HG03469 (cell line): Measurements from ENCODE around the gene MTMR11.

Experiments used
- ATAC-seq: cut with Tn5 transposase; IDR thresholded peaks from one replicate; pipeline ENCODE4 v1.9.1; 2021; ENCODE audit warnings: mild to moderate bottlenecking, moderate library complexity, moderate number of reproducible peaks; ENCODE audit not compliant: unreplicated experiment

MTMR11 gene

DNA sequence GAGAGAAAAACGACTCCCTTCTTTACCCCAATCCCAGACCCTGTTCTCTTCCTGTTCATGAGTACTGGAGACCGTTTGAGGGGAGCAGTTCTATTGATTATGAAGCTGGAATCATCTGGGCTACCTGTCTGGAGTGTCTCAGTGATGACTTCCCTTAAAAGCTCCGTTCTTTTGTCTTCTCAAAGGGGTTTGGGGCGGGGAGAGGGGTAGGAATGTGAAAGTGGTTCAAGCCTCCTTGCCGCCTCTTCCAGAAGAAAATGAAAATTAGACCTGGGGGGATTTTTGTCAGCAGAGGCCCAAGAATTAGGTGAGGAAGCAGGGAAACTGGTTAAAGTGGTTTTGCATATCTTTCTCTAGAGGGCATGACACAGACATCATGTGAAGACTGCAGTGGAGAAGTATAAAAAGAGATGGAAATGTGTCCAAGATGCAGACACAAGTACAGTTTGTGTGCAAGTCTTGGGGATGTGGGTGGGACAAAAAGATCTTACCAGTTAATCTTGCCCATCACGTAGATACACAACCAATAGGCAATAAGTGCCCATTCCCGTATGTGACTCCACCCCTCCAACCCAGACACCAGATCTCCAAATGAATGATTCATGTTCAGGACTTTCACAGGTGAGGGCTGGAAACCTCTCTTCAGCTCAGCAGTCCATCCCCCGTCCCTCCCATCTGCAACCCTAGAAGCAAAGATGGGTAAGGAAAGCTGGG is 470 bp upstream of the MTMR11 start:
- ATAC-seq = no peak

DNA sequence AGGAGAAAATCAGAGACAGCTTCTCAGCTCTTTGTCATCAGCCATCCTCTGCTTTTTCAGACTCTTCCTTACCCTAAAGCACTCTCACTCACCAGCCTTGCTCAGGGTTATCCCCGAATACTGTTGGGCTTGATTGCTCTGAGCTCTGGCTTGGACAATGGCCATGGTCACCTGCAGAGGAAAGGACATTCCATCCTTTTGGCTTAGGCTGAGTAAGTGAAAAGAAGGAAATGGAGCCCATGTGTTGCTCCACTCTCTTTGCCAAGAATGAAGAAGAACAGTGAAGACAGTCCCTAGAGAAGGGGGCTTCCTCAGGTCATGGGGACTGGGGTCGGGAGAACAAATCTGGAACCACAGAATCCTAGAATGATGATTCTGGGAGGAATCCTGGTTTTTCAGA is 2.3 kb downstream of the MTMR11 start:
- no peak for ATAC-seq

GRCh38 chr1:149933208-149933607 is 3.5 kb downstream of the MTMR11 start:
- no peak for ATAC-seq

GRCh38 chr1:149932474-149932873 is 4.2 kb downstream of the MTMR11 start:
- no peak for ATAC-seq

DNA sequence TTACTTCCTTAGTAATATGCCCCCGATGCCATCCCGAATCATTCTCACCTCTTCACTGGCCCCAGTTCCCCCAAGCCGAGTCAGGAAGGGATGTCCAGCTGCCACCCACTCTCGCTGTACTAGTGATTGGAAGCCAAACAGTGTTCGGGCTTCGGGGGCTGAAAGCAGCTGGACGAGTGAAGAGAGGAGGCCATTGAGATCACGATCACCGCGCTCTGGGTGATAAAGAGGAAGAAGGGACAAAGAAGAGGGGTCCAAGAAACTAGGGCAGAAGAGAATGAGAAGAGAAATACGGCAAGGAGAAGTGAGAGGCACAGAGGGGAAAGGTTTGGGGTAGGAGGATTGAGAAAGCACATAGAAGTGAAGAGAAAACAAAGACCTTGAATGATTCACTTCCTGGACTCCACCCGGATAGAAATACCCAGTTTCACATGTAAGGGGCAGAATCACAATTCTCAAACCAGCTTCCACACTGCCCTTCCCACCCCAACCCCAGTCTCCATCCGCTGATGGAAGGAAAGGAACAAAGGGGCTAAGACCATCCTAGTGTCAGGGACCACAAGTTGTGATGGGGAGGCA is 5.4 kb downstream of the MTMR11 start:
- no peak for ATAC-seq

- no peak for ATAC-seq
These were observed 6.8 kb downstream of the MTMR11 start for GRCh38 chr1:149929856-149930255.

DNA sequence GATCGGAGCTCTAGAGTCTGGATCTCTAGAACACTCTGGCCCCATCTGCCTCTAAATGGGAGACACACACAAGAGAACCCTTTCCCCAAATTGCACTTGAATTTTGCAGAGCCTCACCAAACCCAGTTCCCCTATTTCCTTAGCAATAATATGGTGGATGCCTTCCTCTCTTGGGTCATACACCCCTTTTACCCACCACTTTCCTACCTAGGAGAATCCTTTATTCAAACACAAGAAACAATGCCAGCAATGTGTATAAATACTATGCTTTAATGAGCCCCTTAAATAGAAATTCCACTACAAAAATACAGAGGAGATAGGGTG is 8.3 kb downstream of the MTMR11 start:
- ATAC-seq = no peak

- ATAC-seq = peak; percentile 77
These were observed 8.9 kb downstream of the MTMR11 start, which contains the start of gene SF3B4 for GRCh38 chr1:149927563-149928400. SF3B4 (minus strand) TSS chr1:149927803; CDS start chr1:149927759, 44 bp downstream.

GRCh38 chr1:149927056-149927562 is 9.6 kb downstream of the MTMR11 start:
- no peak for ATAC-seq

- ATAC-seq = no peak
These were observed 10.4 kb downstream of the MTMR11 start for GRCh38 chr1:149926296-149926695.

DNA sequence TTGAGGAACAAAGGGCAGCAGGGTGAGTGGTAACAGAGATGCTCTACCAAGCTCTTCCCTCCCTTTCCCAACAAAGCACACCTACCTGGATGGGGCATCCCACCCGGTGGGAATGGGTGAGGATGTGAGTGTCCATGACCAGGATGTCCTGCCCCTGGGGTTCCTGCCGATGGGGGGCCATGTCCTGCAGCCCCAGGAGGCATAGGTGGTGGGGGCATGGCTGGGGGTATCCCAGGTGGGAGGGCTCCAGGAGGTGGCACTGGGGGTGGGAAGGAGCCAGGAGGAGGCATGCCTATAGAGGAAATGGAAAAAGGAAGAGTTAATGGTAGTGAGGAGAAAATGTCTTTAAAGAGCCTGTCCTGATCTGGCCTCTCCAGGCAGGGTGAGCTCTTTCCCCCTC is 10.9 kb downstream of the MTMR11 start:
- no peak for ATAC-seq

GRCh38 chr1:149925345-149925744 is 11.3 kb downstream of the MTMR11 start:
- no peak for ATAC-seq

DNA sequence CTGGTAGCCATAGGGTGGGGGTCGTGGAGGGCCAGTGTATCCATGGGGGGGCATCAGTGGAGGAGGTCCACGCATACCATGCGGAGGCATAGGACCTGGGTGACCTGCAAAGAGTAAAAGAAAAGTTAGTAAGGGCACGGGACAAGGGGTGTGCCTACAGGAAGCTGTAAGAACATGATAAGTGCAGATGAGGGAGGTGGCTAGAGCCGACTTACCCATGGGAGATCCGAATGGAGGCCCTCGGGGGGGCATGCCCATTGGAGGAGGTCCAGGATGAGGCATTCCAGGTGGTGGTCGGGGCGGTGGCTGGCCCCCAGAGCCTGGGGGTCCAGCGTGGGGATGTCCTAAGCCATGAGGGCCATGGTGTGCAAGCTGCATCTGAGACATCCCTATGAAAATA is 13.1 kb downstream of the MTMR11 start:
- no peak for ATAC-seq

DNA sequence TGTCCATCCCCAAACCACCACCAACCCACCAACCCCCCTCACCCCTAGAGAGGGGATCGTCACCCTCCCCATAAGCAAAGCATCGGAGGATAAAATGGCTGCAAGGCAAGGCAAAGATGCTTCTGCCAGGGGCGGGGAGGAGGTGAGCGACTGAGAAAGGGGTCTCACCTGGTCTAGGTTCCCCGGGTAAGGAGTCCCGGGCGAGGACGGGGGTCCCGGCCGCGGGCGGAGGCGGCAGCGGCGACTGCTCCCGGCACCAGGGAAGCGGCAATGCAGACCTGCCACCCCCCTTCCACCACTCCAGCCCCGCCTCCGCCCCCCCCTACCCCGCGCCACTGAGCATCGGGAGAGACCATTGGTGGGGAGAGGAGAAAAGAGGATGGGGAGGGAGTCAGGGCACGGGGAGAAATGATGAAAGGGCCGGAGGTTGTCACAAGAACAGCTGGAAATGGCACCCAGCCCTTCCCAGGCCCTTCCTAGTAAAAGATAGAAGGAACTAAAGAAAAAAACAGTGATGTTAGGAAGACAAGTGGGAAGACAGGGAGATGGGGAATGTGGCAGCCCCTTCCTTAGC is 19.0 kb downstream of the MTMR11 start, which contains the start of gene SV2A:
SV2A (minus strand) TSS at position 274 of the 574 bp plus-strand sequence. CDS start 4,004 bp downstream, outside the sequence.
- ATAC-seq = no peak

DNA sequence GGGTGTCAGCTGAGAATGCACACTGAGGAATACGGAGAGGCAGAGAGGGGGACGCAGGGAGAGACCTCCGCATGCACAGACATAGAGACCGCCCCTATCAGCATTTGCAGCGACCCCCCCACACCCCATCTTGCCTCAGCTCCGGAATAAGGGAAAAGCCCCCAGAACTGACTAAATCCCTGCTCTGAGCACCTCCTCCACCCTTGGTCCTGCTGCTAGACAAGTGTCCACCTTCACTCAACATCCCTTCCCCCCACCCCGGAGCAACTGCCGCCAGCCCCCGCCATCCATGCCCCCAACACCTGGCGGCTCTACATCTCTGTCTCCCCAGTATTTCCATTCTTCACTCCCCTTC is 19.8 kb downstream of the MTMR11 start:
- ATAC-seq = no peak

GRCh38 chr1:149916193-149916897 is 20.3 kb downstream of the MTMR11 start:
- no peak for ATAC-seq

DNA sequence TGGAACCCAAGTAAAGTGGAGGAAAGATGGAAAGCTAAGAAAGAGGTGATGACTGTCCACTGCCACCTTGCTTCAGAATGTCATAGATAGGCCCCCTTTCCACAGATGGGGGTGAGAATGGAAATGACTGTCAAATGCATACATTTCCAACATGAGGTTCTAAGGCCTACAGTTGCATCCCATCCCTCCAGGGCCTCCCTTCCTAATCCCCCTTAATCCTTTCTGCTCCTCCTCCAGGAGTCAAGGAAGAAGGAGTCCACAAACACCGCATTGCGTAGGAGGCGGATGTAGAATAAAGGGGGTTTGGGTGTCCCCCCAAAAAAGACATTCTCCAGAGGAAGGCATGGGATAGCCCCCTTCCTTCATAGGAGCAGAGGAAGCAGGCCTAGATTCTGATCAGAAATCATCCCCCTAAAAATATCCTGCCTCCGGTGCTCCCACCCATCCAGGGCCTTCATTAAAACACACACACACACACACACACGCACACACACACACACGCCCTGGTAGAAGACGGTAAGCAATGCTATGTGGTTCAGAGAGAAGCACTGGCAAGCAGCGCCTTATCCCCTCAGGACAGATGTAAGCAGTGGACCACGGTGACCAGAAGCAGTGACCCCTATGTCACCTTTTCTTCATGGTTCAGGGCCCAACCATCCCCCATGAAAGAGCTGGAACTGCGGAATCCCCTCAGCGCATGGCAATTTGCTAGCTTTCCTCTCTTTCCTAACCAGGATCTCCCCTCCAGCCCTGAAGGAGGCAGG is 21.1 kb downstream of the MTMR11 start:
- ATAC-seq = no peak

DNA sequence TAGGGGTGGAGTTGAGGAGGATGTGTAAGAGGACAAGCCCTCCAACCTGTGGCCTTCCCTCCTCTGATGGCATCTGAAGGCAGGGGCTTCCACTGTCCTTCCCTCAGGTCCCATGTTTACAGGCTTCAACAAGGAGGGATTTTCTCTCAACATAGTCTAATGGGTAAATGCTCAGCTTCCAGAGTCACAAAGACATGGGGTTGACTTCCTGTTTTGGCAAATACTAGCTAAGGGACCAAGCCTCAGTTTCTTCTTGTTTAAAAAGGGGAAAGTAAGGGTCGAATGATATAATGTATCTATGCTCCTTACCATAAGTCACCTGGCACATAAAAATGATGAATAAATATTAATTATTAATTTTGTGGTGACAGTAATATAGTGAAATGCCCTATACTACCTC is 22.1 kb downstream of the MTMR11 start:
- ATAC-seq = no peak

DNA sequence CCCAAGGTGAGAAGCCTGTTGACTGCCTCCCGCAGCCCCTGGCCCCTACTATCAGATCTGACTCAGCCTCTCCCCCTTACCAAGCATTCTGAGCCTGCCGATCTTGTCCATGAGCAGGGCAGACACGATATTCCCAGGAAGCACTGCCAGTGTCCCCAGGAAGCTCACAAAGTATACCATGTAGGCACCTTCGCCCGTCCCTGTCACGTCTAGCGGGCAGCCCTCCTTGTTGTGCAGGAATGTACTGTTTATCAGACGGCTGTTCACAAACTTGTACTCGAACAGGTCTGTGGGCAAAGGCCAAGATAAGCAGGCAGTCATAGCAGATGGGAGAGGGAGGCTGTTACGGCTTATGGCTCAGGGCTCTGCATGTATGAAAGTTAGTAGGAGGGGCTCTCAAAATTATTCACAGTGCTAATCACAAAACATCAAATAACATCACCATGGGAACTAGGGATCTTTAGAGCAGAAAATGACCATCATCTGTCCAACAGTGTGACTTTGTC is 30.1 kb downstream of the MTMR11 start:
- no peak for ATAC-seq
